ENCODE data around the gene SLC7A9. TPM values are rescaled to one million over a fixed set of nuclear protein-coding genes. Genes with fewer than 3 reads are reported as not detected.
"Not testable (repeated sequence)": the region's sequence is repeated elsewhere in the genome, so short reads cannot be mapped to it uniquely, and the experiment has no call there.

The SLC7A9 gene
- total RNA-seq, 1 experiment from 2014 or later, result not detected

- not testable (repeated sequence) for H3K4me3 ChIP-seq (ENCODE audit: insufficient read depth, low read depth, low read length); H3K36me3 ChIP-seq (replicated peaks; ENCODE audit: control insufficient read depth, insufficient read depth, low read length); H3K27me3 ChIP-seq (ENCODE audit: control insufficient read depth, insufficient read depth, low read length); DNase-seq
These were observed 36.7 kb downstream of the SLC7A9 start for GRCh38 chr19:32832825-32833224.

GRCh38 chr19:32832094-32832493 lies 37.5 kb downstream of the SLC7A9 start:
- H3K36me3 ChIP-seq (replicated peaks; ENCODE audit: control insufficient read depth, insufficient read depth, low read length); H3K27me3 ChIP-seq (ENCODE audit: control insufficient read depth, insufficient read depth, low read length); DNase-seq; H3K4me3 ChIP-seq (ENCODE audit: insufficient read depth, low read depth, low read length): not testable (repeated sequence)

GRCh38 chr19:32831611-32832010 lies 38.0 kb downstream of the SLC7A9 start:
- Histone ChIP-seq H3K4me3 (ENCODE audit: insufficient read depth, low read depth, low read length) (no peak overlapping the region), H3K27me3 (ENCODE audit: control insufficient read depth, insufficient read depth, low read length) (no peaks in the 10 kb centered on the region), H3K36me3 (replicated peaks; ENCODE audit: control insufficient read depth, insufficient read depth, low read length) (no peaks in the 10 kb centered on the region)
- DNase-seq, result no peak

GRCh38 chr19:32830231-32831014 lies 39.1 kb downstream of the SLC7A9 start:
- H3K36me3 ChIP-seq (replicated peaks; ENCODE audit: control insufficient read depth, insufficient read depth, low read length), result no peaks in the 10 kb centered on the region
- no peak overlapping the region for H3K4me3 ChIP-seq (ENCODE audit: insufficient read depth, low read depth, low read length)
- no peak for DNase-seq
- no peaks in the 10 kb centered on the region for H3K27me3 ChIP-seq (ENCODE audit: control insufficient read depth, insufficient read depth, low read length)

GRCh38 chr19:32829345-32829896 lies 40.1 kb downstream of the SLC7A9 start:
- no peak overlapping the region for H3K4me3 ChIP-seq (ENCODE audit: insufficient read depth, low read depth, low read length)
- no peak for DNase-seq
- no peaks in the 10 kb centered on the region for H3K27me3 ChIP-seq (ENCODE audit: control insufficient read depth, insufficient read depth, low read length)
- no peaks in the 10 kb centered on the region for H3K36me3 ChIP-seq (replicated peaks; ENCODE audit: control insufficient read depth, insufficient read depth, low read length)

GRCh38 chr19:32828643-32829344 lies 40.8 kb downstream of the SLC7A9 start:
- Histone ChIP-seq H3K4me3 (ENCODE audit: insufficient read depth, low read depth, low read length) (no peak overlapping the region), H3K36me3 (replicated peaks; ENCODE audit: control insufficient read depth, insufficient read depth, low read length) (no peaks in the 10 kb centered on the region), H3K27me3 (ENCODE audit: control insufficient read depth, insufficient read depth, low read length) (no peaks in the 10 kb centered on the region)
- DNase-seq, result no peak

GRCh38 chr19:32828139-32828538 lies 41.4 kb downstream of the SLC7A9 start:
- DNase-seq, result peak; percentile 79

GRCh38 chr19:32824916-32825608 lies 44.5 kb downstream of the SLC7A9 start:
- no peak for DNase-seq

More at GRCh38 chr19:32828139-32828538, 41.4 kb downstream of the SLC7A9 start:
- H3K27me3 ChIP-seq (ENCODE audit: control insufficient read depth, insufficient read depth, low read length), result no peaks in the 10 kb centered on the region
- no peaks in the 10 kb centered on the region for H3K36me3 ChIP-seq (replicated peaks; ENCODE audit: control insufficient read depth, insufficient read depth, low read length)
- no peak overlapping the region for H3K4me3 ChIP-seq (ENCODE audit: insufficient read depth, low read depth, low read length)

GRCh38 chr19:32824191-32824751 lies 45.3 kb downstream of the SLC7A9 start:
- no peaks in the 10 kb centered on the region for H3K36me3 ChIP-seq (replicated peaks; ENCODE audit: control insufficient read depth, insufficient read depth, low read length)
- H3K27me3 ChIP-seq (ENCODE audit: control insufficient read depth, insufficient read depth, low read length), result no peaks in the 10 kb centered on the region
- no peak overlapping the region for H3K4me3 ChIP-seq (ENCODE audit: insufficient read depth, low read depth, low read length)
- no peak for DNase-seq

More at GRCh38 chr19:32824916-32825608, 44.5 kb downstream of the SLC7A9 start:
- Histone ChIP-seq H3K36me3 (replicated peaks; ENCODE audit: control insufficient read depth, insufficient read depth, low read length) (no peaks in the 10 kb centered on the region), H3K4me3 (ENCODE audit: insufficient read depth, low read depth, low read length) (no peak overlapping the region), H3K27me3 (ENCODE audit: control insufficient read depth, insufficient read depth, low read length) (no peaks in the 10 kb centered on the region)

- no peak for DNase-seq
- H3K36me3 ChIP-seq (replicated peaks; ENCODE audit: control insufficient read depth, insufficient read depth, low read length), result no peaks in the 10 kb centered on the region
- no peaks in the 10 kb centered on the region for H3K27me3 ChIP-seq (ENCODE audit: control insufficient read depth, insufficient read depth, low read length)
- H3K4me3 ChIP-seq (ENCODE audit: insufficient read depth, low read depth, low read length), result no peak overlapping the region
These were observed 45.8 kb downstream of the SLC7A9 start for GRCh38 chr19:32823747-32824102.

GRCh38 chr19:32822916-32823746 lies 46.4 kb downstream of the SLC7A9 start:
- no peak for DNase-seq
- H3K36me3 ChIP-seq (replicated peaks; ENCODE audit: control insufficient read depth, insufficient read depth, low read length), result no peaks in the 10 kb centered on the region; the same call in 1 of the 2 replicates
- H3K4me3 ChIP-seq (ENCODE audit: insufficient read depth, low read depth, low read length), result no peak overlapping the region

GRCh38 chr19:32819419-32820400 lies 49.9 kb downstream of the SLC7A9 start:
- no peaks in the 10 kb centered on the region; the same call in 1 of the 2 replicates for H3K36me3 ChIP-seq (replicated peaks; ENCODE audit: control insufficient read depth, insufficient read depth, low read length)
- H3K27me3 ChIP-seq (ENCODE audit: control insufficient read depth, insufficient read depth, low read length), result no peaks in the 10 kb centered on the region
- DNase-seq, result no peak
- no peak overlapping the region for H3K4me3 ChIP-seq (ENCODE audit: insufficient read depth, low read depth, low read length)

More at GRCh38 chr19:32822916-32823746, 46.4 kb downstream of the SLC7A9 start:
- H3K27me3 ChIP-seq (ENCODE audit: control insufficient read depth, insufficient read depth, low read length), result no peaks in the 10 kb centered on the region

GRCh38 chr19:32818536-32818935 lies 51.0 kb downstream of the SLC7A9 start:
- Histone ChIP-seq H3K36me3 (replicated peaks; ENCODE audit: control insufficient read depth, insufficient read depth, low read length) (no peaks in the 10 kb centered on the region; the same call in 1 of the 2 replicates), H3K4me3 (ENCODE audit: insufficient read depth, low read depth, low read length) (no peak overlapping the region), H3K27me3 (ENCODE audit: control insufficient read depth, insufficient read depth, low read length) (no peaks in the 10 kb centered on the region)
- DNase-seq, result no peak
